ENCODE results near the gene TMEM202. TPM values are rescaled to one million over a fixed set of nuclear protein-coding genes. Genes with fewer than 3 reads are reported as not detected.

TMEM202 gene
- total and polyA plus RNA-seq, 12 donors = not detected

DNA sequence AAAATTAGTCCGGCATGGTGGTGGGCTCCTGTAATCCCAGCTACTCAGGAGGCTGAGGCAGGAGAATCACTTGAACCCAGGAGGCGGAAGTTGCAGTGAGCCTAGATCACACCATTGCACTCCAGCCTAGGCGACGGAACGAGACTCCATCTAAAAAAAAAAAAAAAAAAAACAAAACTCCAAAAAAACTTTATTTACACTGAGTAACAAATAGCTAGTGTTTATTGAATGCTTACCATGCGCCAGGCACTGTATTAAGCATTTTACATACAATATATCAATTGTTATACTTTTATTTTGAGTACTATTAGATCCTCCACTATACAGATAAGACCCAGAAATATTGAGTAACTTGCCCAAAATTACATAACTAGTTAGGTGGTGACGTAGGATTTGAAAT is 58.6 kb downstream of the TMEM202 start:
- 92 to 95% (median 93%) methylated on average over 7 of the region's 7 CpGs for WGBS, 4 donors

More for the DNA sequence above, 58.6 kb downstream of the TMEM202 start:
- TF ChIP-seq POLR2A (IDR thresholded peaks at IDR 0.05) = no peak
- no peak for TF ChIP-seq CTCF (IDR thresholded peaks at IDR 0.05)
- Histone ChIP-seq H3K27me3 (no peaks in the 10 kb centered on the region), H3K27ac (no peak overlapping the region), H3K4me1 (replicated peaks in 1 of 2) (peaks cover 0 to 6% of the 10 kb centered on the region in 2 donors), H3K36me3 (replicated peaks in 1 of 2) (no peaks in the 10 kb centered on the region), H3K9me3 (replicated peaks in 1 of 3) (no peaks in the 10 kb centered on the region), H3K4me3 (no peak overlapping the region)
- DNase-seq = no peak
- intact Hi-C loops (cut with DNase I) = no loop called here

Other genes with a start within 250 kb of the TMEM202 start
- under 1 TPM in 5 of 9 donors, not detected in 4; 0.25 to 0.57 (median 0.41) TPM for gene GRAMD2A, start 200.5 kb upstream of the TMEM202 start, total RNA-seq
- under 1 TPM; 0.07 to 0.64 (median 0.29) TPM for gene GRAMD2A, start 200.5 kb upstream of the TMEM202 start, polyA plus RNA-seq
- gene PKM, start 167.1 kb upstream of the TMEM202 start, total RNA-seq = 1,000 to 10,000 TPM in 6 of 9 donors, 100 to 1,000 TPM in 3; 396 to 1,257 (median 1,069) TPM
- gene PKM, start 167.1 kb upstream of the TMEM202 start, polyA plus RNA-seq = 1,000 to 10,000 TPM in 1 of 3 donors, 100 to 1,000 TPM in 2; 520 to 1,308 (median 545) TPM
- 10 to 100 TPM; 37.4 to 86.6 (median 70.7) TPM for gene PARP6, start 125.8 kb upstream of the TMEM202 start, total RNA-seq
- gene PARP6, start 125.8 kb upstream of the TMEM202 start, polyA plus RNA-seq = 100 to 1,000 TPM in 2 of 3 donors, 10 to 100 TPM in 1; 68.4 to 464 (median 239) TPM
- 1 to 10 TPM; 1.2 to 4.1 (median 2.1) TPM for gene CELF6, start 78.1 kb upstream of the TMEM202 start, total RNA-seq
- 10 to 100 TPM in 2 of 3 donors, 1 to 10 TPM in 1; 3.2 to 24.1 (median 12.1) TPM for gene CELF6, start 78.1 kb upstream of the TMEM202 start, polyA plus RNA-seq
- 100 to 1,000 TPM in 8 of 9 donors, 10 to 100 TPM in 1; 82.2 to 219 (median 150) TPM for gene HEXA, start 22.3 kb upstream of the TMEM202 start, total RNA-seq
- 100 to 1,000 TPM in 2 of 3 donors, 10 to 100 TPM in 1; 80.1 to 372 (median 289) TPM for gene HEXA, start 22.3 kb upstream of the TMEM202 start, polyA plus RNA-seq
- gene ARIH1, start 76.0 kb downstream of the TMEM202 start, total RNA-seq = 100 to 1,000 TPM in 4 of 9 donors, 10 to 100 TPM in 5; 22.6 to 159 (median 60.3) TPM
- 10 to 100 TPM; 18.3 to 68.3 (median 28.7) TPM for gene ARIH1, start 76.0 kb downstream of the TMEM202 start, polyA plus RNA-seq

Data from adrenal gland (tissue), 12 donors.